Retinal pigment epithelial cell (primary cell): ENCODE measurements around the gene ASCC2.

Source experiments
- DNase-seq: peaks from one replicate; pipeline ENCODE4 v3.0.0-alpha.2; 2010; ENCODE audit warnings: low read depth
- H3K4me3 ChIP-seq: 2 replicates; pipeline ENCODE4 v1.5.1; 2011; ENCODE audit warnings: mild to moderate bottlenecking, low read length, control low read depth, moderate library complexity
- CTCF ChIP-seq: conservative IDR thresholded peaks from 2 replicates; pipeline ENCODE4 v1.5.1; 2011; ENCODE audit warnings: low read depth, low read length, control low read depth, inconsistent platforms

Gene ASCC2

GRCh38 chr22:29741926-29742325 lies 96.1 kb downstream of the ASCC2 start:
- DNase-seq, result no peak
- no peak overlapping the region for H3K4me3 ChIP-seq
- TF ChIP-seq CTCF, result no peak

DNA sequence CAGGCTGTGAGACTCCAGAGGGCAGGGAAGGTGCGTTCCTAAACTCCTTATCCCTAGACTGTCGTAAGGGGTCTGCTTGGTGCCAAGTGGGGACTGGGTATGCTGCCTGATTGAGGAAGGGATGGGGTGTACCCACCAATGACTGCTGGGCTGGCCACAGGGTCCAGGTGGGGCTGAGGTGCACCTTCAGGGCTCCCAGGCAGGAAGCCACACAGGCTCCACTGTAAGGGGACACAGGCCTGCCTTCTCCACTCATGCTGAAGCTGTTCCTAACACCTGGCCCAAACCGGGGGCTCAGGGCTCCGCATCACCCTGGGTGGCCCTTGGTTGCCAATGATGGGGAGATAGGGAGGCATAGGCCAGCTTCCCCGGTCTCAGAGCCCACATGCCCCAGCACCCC lies 97.9 kb downstream of the ASCC2 start:
- TF ChIP-seq CTCF, result no peak
- no peak for DNase-seq
- H3K4me3 ChIP-seq, result no peak overlapping the region

- DNase-seq, result no peak
- TF ChIP-seq CTCF, result no peak
- no peak overlapping the region for H3K4me3 ChIP-seq
Measured at GRCh38 chr22:29739346-29739875, 98.7 kb downstream of the ASCC2 start.
